NCI-H460 (cell line): Measurements from ENCODE around the gene HOXC10. TPM values are rescaled to one million over a fixed set of nuclear protein-coding genes. Genes with fewer than 3 reads are reported as not detected.

ENCODE experiments used
- DNase-seq: peaks from one replicate; pipeline ENCODE4 v3.0.0-alpha.2; 2016; ENCODE audit warnings: low read depth; ENCODE audit errors: extremely low read depth
- polyA plus RNA-seq: library from polyadenylated mRNA; depleted of rRNA; stranded (reverse); fragments of >200 nt; gene quantifications from 2 replicates; pipeline ENCODE4 v1.2.3, GENCODE V29; 2014; cell fraction: nucleus; rRNA removed
- total RNA-seq: library from RNA; depleted of rRNA; stranded (reverse); fragments of >200 nt; shearing (Covaris generic); gene quantifications from 2 replicates; pipeline ENCODE4 v1.2.3, GENCODE V29; 2014; rRNA removed

HOXC10 gene
- 0.59 TPM in 1 of 2 replicates, not detected in the other for total RNA-seq
- polyA plus RNA-seq = 0.95 TPM in 1 of 2 replicates, not detected in the other

GRCh38 chr12:53984901-53985691 lies at the start of gene HOXC10:
TSS of gene HOXC10 (plus strand) at chr12:53985146. CDS start at chr12:53985260, 114 bp downstream.
- DNase-seq = peak; percentile 96

- no peak for DNase-seq
Measured at GRCh38 chr12:53935383-53936341, 49.3 kb upstream of the HOXC10 start.

GRCh38 chr12:53937099-53937498 lies 47.8 kb upstream of the HOXC10 start:
- DNase-seq = no peak

- no peak for DNase-seq
Measured at GRCh38 chr12:53937596-53938325, 47.2 kb upstream of the HOXC10 start.

- DNase-seq = peak; percentile 99
Measured at GRCh38 chr12:53938326-53939140, 46.4 kb upstream of the HOXC10 start, which contains the start of gene HOXC13. TSS of gene HOXC13 (plus strand) at chr12:53938831. CDS start at chr12:53938907, 76 bp downstream.

GRCh38 chr12:53939141-53940108 lies 45.5 kb upstream of the HOXC10 start:
- DNase-seq = no peak

GRCh38 chr12:53940443-53941014 lies 44.4 kb upstream of the HOXC10 start:
- DNase-seq = no peak

GRCh38 chr12:53941187-53941586 lies 43.8 kb upstream of the HOXC10 start:
- DNase-seq = no peak

GRCh38 chr12:53941750-53942149 lies 43.2 kb upstream of the HOXC10 start:
- DNase-seq = no peak

GRCh38 chr12:53942467-53942997 lies 42.4 kb upstream of the HOXC10 start:
- DNase-seq = no peak

- no peak for DNase-seq
Measured at GRCh38 chr12:53944209-53944608, 40.7 kb upstream of the HOXC10 start.

GRCh38 chr12:53944907-53945847 lies 39.8 kb upstream of the HOXC10 start:
- no peak for DNase-seq

- no peak for DNase-seq
Measured at GRCh38 chr12:53947743-53948142, 37.2 kb upstream of the HOXC10 start.

GRCh38 chr12:53948650-53949593 lies 36.0 kb upstream of the HOXC10 start:
- DNase-seq = no peak

GRCh38 chr12:53949631-53950436 lies 35.1 kb upstream of the HOXC10 start:
- no peak for DNase-seq
